Measurements from ENCODE around the gene ITGB1BP1.

The ITGB1BP1 gene

GRCh38 chr2:9423100-9423921 is at the start of gene ITGB1BP1, which contains the start of gene CPSF3:
Gene ITGB1BP1 (minus strand): TSS chr2:9423528. CDS start chr2:9418697, 4,831 bp downstream.
Gene CPSF3 (plus strand): TSS chr2:9423654. CDS start chr2:9423774, 120 bp downstream.
- DNase-seq, result peak; percentile 97

- DNase-seq, result no peak
Observed at GRCh38 chr2:9472511-9472910, 49.2 kb upstream of the ITGB1BP1 start.

- DNase-seq, result no peak
Observed at GRCh38 chr2:9471206-9471605, 47.9 kb upstream of the ITGB1BP1 start.

- no peak for DNase-seq
Observed at GRCh38 chr2:9467687-9468086, 44.4 kb upstream of the ITGB1BP1 start.

DNA sequence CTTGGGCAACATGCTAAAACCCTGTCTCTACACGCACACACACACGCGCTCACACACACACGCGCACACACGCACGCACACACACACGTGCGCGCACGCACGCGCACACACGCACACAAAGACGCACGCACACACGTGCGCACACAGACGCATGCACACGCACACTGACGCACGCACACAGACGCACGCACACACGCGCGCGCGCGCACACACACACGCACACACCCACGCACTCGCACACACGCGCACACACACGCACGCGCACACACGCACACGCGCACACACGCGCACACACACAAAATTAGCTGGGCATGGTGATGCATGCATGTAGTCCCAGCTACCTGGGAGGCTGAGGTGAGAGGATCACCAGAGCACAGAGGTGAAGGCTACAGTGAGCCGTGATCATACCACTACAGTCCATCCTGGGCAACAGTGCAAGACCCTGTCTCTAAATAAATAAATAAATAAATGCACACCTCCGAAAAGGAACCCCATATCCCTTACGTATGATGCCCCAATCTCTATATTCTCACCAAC is 42.9 kb upstream of the ITGB1BP1 start:
- no peak for DNase-seq

DNA sequence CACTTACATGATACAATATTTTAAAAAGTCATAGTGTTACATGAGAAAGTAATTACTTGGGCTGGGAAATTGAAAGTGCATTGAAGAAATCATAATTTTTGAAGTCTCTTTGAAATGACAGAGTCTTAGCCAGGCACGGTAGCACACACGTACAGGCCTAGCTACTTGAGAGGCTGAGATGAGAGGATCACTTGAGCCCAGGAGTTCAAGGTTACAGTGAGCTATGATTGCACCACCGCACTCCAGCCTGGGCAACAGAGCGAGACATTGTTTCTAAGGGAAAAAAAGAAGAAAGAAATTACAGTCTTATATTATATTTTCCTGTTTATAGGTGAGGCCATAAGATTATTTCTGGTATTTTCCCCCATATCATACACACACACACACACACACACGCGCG is 41.8 kb upstream of the ITGB1BP1 start:
- DNase-seq, result no peak

DNA sequence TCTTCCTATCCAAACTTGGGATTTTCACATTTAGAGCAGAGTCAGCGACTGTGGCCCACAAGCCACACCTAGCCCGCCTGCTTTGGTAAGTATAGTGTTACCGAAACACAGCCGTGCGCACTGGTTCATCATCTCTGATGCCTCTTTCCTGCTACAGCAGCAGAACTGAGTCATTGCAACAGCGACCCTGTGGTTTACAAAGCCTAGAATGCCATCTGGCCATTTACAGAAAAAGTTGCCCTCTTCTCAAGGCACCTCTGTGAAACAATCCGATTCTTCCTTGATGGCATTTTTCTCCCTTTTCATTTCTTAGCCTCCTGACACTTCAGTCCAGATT is 40.3 kb upstream of the ITGB1BP1 start:
- no peak for DNase-seq

GRCh38 chr2:9462886-9463697 is 39.8 kb upstream of the ITGB1BP1 start:
- peak; percentile 13 for DNase-seq

DNA sequence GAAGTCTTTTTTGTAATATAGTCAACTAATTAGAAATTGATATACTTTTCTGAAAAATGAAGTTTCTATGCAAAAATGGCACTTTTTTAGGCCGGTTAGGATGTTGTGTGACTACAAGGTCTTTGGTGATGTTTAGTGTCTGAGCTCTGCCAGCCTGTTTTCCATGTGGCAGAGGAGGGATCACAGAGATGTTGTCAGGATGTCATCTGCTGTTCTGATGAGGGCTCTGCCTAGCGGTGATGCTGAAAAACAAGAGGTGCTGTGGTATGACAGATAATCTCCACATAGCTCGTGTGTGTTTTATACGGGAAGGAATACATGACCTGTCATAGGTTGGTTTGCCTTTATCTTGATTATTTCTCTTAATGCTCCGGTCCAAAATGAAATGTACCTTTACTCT is 39.0 kb upstream of the ITGB1BP1 start:
- DNase-seq, result peak; percentile 10

DNA sequence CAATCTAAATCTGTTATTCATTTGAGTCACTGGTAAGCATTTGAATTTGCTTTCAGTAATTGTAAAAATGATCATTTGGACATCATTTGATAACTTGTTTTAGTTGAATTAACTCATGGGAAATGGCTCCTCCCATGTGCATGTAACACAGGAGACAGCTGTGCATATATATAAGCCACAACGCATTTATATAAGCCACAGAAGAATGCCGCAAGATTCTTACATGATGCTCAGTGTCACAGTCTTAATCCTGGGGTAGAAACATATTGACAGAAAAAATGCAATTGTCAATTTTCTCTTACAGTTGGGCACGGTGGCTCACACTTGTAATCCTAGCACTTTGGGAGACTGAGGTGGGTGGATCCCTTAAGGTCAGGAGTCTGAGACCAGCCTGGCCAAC is 37.8 kb upstream of the ITGB1BP1 start:
- no peak for DNase-seq

GRCh38 chr2:9460441-9461017 is 37.2 kb upstream of the ITGB1BP1 start:
- no peak for DNase-seq

- no peak for DNase-seq
Observed at GRCh38 chr2:9451231-9451630, 27.9 kb upstream of the ITGB1BP1 start.

DNA sequence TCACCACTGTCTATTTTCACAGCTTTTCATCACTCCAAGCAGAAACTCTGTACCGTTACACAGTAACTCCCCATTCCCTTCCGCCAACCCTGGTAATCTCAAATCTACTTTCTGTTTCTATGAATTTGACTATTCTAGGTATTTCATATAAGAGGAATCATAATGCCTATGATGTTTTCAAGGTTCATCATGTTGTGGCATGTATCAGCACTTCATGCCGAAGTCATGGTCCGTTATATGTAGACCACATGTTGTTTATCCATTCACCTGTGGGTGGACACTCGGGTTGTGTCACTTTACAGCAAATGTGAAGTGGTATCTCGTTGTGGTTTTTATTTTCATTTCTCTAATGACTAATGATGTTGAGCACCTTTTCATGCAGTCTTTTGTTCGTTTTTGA is 21.8 kb upstream of the ITGB1BP1 start:
- DNase-seq, result no peak

DNA sequence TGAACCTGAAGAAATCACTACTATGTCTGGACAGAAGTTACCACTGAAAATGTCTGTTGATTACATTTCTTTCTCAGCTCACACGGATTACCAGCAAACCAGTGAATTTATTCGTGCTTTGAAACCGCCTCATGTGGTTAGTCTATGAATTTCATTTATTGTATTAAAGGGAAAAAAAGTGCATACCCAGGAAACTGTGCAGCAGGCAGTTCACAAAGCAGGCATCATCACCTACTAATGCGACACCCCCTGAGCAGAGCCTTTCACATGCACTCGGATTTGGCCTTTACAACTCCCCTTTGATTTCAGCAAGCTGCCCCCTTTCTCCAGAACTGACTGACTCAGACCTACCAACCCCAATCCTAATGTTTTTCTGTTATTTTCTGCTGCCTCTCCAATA is 20.2 kb upstream of the ITGB1BP1 start:
- no peak for DNase-seq

- DNase-seq, result no peak
Observed at GRCh38 chr2:9441556-9441955, 18.2 kb upstream of the ITGB1BP1 start.

- DNase-seq, result no peak
Observed at GRCh38 chr2:9440058-9440727, 16.9 kb upstream of the ITGB1BP1 start.

GRCh38 chr2:9439536-9439935 is 16.2 kb upstream of the ITGB1BP1 start:
- no peak for DNase-seq

DNA sequence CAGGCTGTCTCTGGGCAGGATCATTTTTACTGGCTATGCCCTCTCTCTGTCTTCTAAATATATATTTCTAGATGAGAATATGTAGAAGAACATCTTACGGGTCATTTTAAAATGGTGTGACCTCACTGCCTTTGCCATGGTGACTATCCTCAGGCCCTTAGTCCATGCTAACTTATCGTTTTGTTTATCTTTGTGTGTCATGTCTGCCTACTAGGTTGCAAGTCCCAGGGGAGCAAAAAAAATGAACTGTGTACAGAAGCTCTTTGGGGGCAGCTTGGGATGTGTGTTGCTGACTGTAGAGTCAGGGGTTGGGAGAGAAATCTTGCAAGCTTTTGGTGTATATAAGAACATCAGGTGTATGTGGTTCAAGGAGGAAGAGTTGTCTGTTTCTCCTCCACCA is 11.2 kb upstream of the ITGB1BP1 start:
- no peak for DNase-seq

- DNase-seq, result no peak
Observed at GRCh38 chr2:9430316-9431293, 7.3 kb upstream of the ITGB1BP1 start.

DNA sequence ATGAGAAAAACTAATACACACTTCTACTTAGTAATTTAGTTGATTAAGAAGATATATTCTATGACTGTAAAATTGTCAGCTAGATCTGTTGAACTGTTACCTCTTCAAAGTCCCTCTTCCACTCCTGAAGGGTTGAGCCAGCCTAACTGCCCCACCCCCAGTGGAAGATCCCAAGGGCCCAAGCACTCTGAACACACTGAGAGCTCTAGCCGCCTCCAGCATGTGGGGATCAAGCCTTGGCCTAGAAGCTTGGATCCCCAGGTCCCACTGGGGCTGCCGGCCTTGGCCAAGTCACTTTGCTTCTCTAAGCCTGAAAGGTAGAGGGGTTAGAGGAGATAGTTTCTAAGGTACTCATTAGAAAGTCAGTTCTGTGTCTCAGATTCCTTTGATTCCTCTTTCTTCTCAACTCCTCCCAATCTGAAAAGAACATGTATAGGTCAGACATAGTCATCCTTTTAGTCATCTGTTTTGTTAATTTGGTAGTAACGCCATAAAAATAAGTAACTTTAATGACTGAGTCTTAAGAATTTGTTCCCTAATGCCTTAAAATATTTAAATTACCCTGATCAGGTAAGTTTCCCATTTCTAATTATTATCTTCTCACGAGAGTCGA is 5.7 kb upstream of the ITGB1BP1 start:
- no peak for DNase-seq
